ENCODE measurements around the gene CDR2L. TPM values are rescaled to one million over a fixed set of nuclear protein-coding genes. Genes with fewer than 3 reads are reported as not detected.
A peak's percentile ranks its signal among the peaks of the same experiment; 100 is the strongest.

CDR2L gene
- polyA plus RNA-seq, 3 donors, result 0.05 TPM; not detected in 2

- no peak overlapping the region for H2AFZ ChIP-seq (ENCODE audit: insufficient read depth, low read depth, low read length, poor library complexity, severe bottlenecking)
- peak; percentile 51 to 71 (median 69) for DNase-seq
- Mint-ChIP-seq H3K27me3 (ENCODE audit: low read depth in 3 of 3) (peaks cover 29 to 36% (median 31%) of the 10 kb centered on the region in 3 donors), H3K4me3 (peak overlapping the region; percentile 36 to 65), H3K27ac (peak overlapping the region in 5 of 7 donors; percentile 7 to 83 (median 48)), H3K9me3 (peaks cover 0 to 10% (median 3%) of the 10 kb centered on the region in 7 donors), H3K4me1 (peaks cover 50% of the 10 kb centered on the region), H3K36me3 (peaks cover 37 to 41% of the 10 kb centered on the region in 2 donors)
- peaks cover 42 to 55% of the 10 kb centered on the region in 2 donors for H3K4me1 ChIP-seq (ENCODE audit: control insufficient read depth in 1 of 2, insufficient read depth in 2 of 2, low read length in 2 of 2)
- H3K9ac ChIP-seq (ENCODE audit: insufficient read depth, low read length, poor library complexity, severe bottlenecking), result no peak overlapping the region
- TF ChIP-seq, protein P1, sequence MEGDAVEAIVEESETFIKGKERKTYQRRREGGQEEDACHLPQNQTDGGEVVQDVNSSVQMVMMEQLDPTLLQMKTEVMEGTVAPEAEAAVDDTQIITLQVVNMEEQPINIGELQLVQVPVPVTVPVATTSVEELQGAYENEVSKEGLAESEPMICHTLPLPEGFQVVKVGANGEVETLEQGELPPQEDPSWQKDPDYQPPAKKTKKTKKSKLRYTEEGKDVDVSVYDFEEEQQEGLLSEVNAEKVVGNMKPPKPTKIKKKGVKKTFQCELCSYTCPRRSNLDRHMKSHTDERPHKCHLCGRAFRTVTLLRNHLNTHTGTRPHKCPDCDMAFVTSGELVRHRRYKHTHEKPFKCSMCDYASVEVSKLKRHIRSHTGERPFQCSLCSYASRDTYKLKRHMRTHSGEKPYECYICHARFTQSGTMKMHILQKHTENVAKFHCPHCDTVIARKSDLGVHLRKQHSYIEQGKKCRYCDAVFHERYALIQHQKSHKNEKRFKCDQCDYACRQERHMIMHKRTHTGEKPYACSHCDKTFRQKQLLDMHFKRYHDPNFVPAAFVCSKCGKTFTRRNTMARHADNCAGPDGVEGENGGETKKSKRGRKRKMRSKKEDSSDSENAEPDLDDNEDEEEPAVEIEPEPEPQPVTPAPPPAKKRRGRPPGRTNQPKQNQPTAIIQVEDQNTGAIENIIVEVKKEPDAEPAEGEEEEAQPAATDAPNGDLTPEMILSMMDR (IDR thresholded peaks at IDR 0.05), result no peak
- no peaks in the 10 kb centered on the region for H3K79me2 ChIP-seq (ENCODE audit: insufficient read depth, low read length)
- peaks cover 5 to 22% of the 10 kb centered on the region in 2 donors for H3K27me3 ChIP-seq (ENCODE audit: control insufficient read depth in 2 of 2, insufficient read depth in 2 of 2, low read length in 2 of 2)
- H4K20me1 ChIP-seq (ENCODE audit: insufficient read depth, low read length), result no peaks in the 10 kb centered on the region
- no peak overlapping the region for H3K27ac ChIP-seq (ENCODE audit: low read depth in 1 of 2, low read length in 2 of 2)
- H3K36me3 ChIP-seq (replicated peaks in 1 of 2; ENCODE audit: control insufficient read depth in 1 of 2, insufficient read depth in 2 of 2, low read length in 2 of 2), result peaks cover 34 to 38% of the 10 kb centered on the region in 2 donors
- intact Hi-C loops (cut with micrococcal nuclease), result loop anchor here in 1 of 2 donors (10.0 kb wide), 2 partner anchors 52 to 228 kb away; partner anchors contain the start of genes CDR2L, GGA3 and MRPS7
- WGBS (ENCODE audit: insufficient coverage), result 64% methylated on average over 22 of the region's 27 CpGs
- H3K4me3 ChIP-seq (replicated peaks in 1 of 3; ENCODE audit: low read depth in 2 of 3, low read length in 3 of 3), result no peak overlapping the region
- H3K9me3 ChIP-seq (replicated peaks in 1 of 2; ENCODE audit: control insufficient read depth in 1 of 2, insufficient read depth in 1 of 2, low read length in 2 of 2), result no peaks in the 10 kb centered on the region
- no peak overlapping the region for H3K4me2 ChIP-seq (replicated peaks; ENCODE audit: extremely low read depth, low read length, poor library complexity, severe bottlenecking)
Measured at GRCh38 chr17:75036643-75037268, 49.3 kb downstream of the CDR2L start.

DNA sequence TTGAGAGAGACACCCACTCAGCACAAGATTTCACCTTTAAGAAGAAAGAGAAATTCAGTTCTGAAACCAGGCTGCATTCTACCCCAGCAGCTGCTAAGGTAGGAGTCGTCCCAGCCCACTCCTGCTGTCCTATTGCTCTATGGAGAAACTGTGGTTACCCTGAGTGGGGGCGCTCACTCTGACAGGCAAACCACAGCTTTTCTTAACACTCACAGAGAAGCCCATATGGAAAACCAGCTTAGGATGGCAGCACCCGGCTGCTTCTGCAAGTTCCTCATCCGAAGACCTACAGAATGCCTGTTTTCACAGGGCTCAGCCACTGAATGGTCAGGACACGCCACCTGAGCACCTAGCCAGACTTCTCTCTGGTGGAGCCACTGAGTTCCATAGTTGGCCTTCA, 51.8 kb downstream of the CDR2L start:
- peaks cover 9 to 13% (median 10%) of the 10 kb centered on the region in 3 donors for H3K27me3 Mint-ChIP-seq (ENCODE audit: low read depth in 3 of 3)
- Histone ChIP-seq H3K27ac (ENCODE audit: low read depth in 1 of 2, low read length in 2 of 2) (no peak overlapping the region), H3K36me3 (replicated peaks in 1 of 2; ENCODE audit: control insufficient read depth in 1 of 2, insufficient read depth in 2 of 2, low read length in 2 of 2) (peaks cover 37 to 44% of the 10 kb centered on the region in 2 donors), H3K4me3 (replicated peaks in 1 of 3; ENCODE audit: low read depth in 2 of 3, low read length in 3 of 3) (no peak overlapping the region), H3K9ac (ENCODE audit: insufficient read depth, low read length, poor library complexity, severe bottlenecking) (no peak overlapping the region), H3K79me2 (ENCODE audit: insufficient read depth, low read length) (peaks cover 6% of the 10 kb centered on the region), H3K27me3 (ENCODE audit: control insufficient read depth in 2 of 2, insufficient read depth in 2 of 2, low read length in 2 of 2) (peaks cover 0 to 1% of the 10 kb centered on the region in 2 donors), H4K20me1 (ENCODE audit: insufficient read depth, low read length) (peaks cover 8% of the 10 kb centered on the region), H3K4me1 (ENCODE audit: control insufficient read depth in 1 of 2, insufficient read depth in 2 of 2, low read length in 2 of 2) (peaks cover 19 to 31% of the 10 kb centered on the region in 2 donors), H2AFZ (ENCODE audit: insufficient read depth, low read depth, low read length, poor library complexity, severe bottlenecking) (no peak overlapping the region), H3K4me2 (replicated peaks; ENCODE audit: extremely low read depth, low read length, poor library complexity, severe bottlenecking) (no peak overlapping the region), H3K9me3 (replicated peaks in 1 of 2; ENCODE audit: control insufficient read depth in 1 of 2, insufficient read depth in 1 of 2, low read length in 2 of 2) (no peaks in the 10 kb centered on the region)
- TF ChIP-seq, protein P1 (IDR thresholded peaks at IDR 0.05), result no peak
- H3K9me3 Mint-ChIP-seq, result peaks cover 0 to 4% (median 0%) of the 10 kb centered on the region in 7 donors
- peaks cover 42 to 47% of the 10 kb centered on the region in 2 donors for H3K36me3 Mint-ChIP-seq
- no peak for DNase-seq
- H3K4me1 Mint-ChIP-seq, result peaks cover 28% of the 10 kb centered on the region
- H3K4me3 Mint-ChIP-seq, result no peak overlapping the region
- intact Hi-C loops (cut with micrococcal nuclease), result loop anchor here in 1 of 2 donors (10.0 kb wide), 2 partner anchors 54 to 226 kb away; partner anchors contain the start of genes CDR2L, GGA3 and MRPS7
- 0% methylated on average over 1 of the region's 5 CpGs for WGBS (ENCODE audit: insufficient coverage)
- H3K27ac Mint-ChIP-seq, result no peak overlapping the region

Measured in CD14-positive monocyte (primary cell).